ENCODE data around the gene TES.

TES gene

DNA sequence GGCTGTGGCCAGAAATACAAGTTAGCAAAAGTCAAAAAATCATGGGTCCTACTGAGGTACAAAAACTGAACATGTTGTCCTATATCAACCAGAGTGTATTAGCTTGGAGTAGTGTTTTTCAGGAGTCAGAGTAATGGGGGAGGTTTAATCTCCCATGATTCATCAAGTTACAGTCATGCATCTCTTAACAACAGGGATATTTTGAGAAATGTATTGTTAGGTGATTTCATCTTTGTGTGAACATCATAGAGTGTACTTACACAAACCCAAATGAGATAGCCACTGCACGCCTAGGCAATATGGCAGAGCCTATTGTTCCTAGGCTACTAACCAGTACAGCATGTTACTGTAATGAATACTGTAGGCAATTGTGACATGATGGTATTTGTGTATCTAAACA, 14.9 kb upstream of the TES start:
- no peak for FAIRE-seq

DNA sequence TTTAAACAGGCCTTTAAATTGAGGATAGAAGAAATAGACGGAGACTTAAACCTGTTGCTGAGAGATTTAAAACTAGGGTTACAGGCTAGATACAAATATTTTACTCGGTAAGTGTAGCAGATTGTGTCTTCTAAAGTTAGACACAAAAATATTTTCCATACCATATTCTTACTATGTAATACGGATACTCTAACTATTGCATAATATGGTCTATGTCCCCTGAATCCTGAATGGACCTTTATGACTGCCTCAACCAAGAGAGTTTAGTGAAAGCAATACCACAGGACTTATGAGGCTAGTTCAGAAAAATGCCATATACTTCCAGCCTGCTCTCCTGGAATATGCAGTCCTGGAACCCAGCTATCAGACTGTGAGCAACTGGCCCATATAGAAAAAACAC, 13.4 kb upstream of the TES start:
- FAIRE-seq = no peak

DNA sequence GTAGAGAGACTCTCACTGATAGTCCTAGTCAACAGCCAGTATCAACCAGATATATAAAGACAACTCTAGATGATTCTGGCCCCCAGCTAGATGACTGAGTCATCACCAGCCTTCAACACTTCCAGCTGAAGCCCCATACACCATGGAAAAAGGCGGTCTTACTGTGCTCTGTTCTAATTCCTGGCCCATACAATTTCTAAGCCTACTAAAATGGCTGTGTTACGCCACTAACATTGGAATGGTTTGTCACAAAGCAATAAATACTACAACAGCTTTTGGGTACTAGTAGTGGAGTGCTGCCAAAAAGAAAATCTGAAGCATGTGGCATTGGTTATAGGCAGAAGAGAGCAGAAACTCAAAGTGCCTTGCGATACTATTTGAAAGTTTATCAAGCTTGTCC, 13.0 kb upstream of the TES start:
- FAIRE-seq = no peak

DNA sequence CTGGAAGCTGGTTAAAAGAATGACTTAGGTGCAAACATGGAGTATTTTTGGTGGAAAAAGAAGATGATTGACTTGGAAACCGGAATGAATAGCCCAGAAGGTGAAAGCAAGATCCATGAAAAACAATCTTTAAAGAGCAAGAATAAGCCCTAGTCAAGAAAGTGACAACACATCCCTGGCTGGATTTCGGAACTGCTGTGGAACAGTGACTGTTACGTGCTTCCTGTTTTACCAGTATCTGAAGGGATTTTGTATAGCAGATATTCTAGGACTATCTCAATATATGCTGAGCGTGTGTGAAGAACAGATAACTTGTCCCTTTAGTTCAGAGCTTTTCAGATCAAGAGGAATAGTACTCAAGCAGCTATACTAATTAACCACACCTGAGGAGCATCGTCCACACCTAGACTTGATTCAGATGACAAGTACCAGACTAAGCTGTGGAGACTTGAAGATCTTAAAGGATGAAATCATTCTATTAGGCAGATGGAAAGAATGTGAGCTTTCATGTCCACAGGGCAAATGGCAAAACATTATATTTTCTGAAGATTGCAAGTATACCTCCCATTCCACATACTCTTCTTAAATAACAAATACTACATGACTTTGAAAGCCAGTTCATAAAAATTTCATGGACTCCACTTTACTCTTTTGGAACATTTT, 11.5 kb upstream of the TES start:
- no peak for FAIRE-seq

DNA sequence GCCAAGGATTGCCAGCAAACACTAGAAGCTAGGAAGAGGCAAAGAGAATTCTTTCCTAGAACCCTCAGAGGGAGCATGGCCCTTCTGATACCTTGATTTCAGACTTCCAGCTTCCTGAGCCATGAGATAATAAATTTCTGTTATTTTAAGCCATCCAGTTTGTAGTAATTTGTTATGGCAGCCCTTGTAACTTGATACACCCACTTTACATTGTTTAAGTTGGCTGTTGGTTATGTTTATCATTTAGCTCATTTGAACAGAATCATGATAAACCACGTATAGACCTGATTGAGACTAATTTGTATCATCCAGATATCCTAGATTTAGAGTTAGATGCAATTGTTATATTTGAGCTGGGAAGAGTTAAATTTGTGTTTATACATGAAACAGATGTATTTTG, 9.4 kb upstream of the TES start:
- no peak for FAIRE-seq

DNA sequence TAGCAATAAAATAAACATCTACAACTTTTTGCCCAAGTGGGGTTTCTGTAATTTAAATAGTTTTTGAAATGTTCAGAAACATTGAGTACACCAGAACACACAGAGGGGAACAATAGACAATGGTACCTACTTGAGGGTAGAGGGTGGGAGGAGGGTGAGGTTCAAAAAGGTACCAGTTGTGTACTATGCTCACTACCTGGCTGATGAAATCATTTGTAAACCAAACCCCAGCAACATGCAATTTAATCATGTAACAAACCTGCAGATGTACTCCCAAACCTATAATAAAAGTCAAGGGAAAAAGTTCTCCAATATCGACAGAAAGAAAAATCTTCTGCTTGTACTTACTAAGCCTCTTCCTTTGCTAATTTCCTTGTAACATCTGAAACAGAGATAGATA, 4.2 kb upstream of the TES start:
- FAIRE-seq = no peak

DNA sequence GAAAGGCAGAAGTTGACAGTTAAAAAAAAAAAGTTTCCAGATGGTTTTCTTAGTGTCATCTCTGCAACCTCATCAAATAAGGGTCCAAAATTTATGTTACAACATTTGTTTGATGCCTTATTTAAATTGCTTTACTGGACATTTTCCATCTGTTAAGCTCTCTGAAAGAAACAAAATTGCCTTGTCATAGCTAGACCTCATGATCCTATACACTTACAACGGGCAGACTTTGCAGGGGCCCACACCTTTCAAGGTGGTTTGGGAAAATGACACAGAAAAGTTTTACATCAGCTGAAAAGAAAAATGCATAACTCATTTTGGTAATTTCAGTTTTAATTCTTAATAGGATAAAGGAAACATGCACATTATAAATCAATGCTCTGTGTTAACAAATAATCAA, 1.4 kb upstream of the TES start:
- FAIRE-seq = no peak

DNA sequence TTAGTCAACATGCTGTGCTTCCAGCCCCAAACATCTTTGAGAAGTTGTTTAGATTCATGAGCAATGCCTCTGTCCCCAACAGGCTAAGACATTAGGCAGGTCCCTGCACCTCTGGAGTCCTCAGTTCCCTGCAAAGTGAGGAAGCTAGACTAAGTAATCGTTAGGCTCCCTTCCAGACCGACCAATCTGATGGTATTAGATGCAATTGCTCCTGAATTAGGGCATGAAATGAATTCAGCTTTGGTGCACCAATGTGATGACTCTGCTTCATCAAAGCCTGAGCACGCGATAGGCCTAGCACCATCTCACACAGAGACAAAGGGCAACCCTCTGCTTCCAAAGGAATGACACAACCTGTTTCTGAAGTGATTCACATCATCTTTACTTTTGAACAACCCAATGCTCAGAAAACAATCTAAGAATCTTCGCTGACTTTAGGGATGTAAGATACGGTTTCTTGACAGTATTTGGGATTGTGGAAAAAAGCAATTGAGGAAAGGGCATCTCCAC, 723 bp upstream of the TES start:
- FAIRE-seq = no peak

DNA sequence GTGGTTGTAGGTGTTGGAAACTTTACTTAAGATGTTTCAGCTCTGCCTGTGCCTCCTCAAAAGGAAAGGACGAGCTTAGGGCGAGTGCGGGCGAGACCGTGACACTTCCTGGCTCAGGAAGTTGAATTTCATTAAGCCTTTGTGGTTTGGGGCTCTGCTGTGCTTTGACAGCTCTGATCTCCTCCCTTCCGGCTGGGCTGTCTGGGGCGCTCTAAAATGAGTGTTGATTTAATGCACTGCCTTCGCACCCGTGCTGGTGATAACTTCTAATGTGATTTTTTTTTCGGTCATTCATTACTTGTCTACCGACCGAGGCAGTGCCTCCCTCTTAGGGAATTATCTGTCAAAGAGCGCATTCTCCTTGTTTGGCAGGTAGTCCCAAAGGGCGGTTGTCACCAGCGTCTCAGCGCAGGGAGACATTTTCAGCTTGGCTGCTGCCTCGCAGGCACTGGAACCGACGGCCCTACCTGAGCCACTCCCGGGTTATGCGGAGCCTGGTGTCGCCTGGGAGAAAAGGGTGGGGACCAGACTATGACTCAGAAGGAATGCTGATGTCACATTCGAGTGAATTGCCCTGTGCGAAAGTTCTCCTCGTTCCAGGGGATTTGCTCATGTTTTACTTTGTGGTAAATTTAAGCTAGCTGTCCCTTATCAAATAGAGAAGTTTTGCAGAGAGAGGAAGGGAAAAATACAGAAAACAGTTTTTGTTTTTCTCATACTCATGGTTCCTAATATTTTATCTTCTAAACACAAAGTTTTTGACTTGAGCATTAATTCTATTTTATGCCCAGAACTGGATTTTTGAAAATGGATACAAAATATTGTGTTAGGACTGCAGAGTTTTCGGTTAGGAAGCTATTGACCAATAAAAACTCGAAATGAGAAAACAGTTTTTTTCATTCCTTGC, 920 bp downstream of the TES start:
- no peak for FAIRE-seq

DNA sequence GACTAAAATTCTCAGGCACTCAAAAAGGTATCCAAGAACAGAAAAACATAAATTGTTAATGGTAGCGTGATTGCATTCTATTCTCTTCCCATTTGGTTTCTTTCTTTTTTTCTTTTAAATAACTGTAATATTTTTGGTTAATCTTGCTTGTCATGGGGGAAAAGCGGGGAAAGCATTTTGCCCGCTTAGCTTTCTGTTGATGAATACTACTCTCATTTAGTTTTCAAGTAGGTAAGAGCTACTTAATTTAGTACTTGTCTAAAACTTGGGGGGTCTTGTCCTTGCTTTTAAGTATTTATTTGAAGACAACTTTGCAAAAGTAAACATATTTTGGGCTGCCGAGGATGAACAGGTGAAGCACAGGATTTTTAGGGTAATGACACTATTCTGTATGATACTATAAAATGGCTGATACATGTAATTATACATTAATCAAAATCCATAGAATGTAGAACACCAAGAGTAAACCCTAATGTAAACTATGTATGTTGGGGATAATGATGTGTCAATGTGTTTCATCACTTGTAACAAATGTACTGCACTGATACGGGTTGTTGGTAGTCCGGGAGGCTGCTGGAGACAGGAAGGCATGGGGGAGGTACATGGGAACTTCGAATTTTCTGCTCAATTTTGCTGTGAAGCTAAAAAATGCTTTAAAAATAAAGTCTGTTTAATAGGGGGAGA, 1.7 kb downstream of the TES start:
- FAIRE-seq = no peak

DNA sequence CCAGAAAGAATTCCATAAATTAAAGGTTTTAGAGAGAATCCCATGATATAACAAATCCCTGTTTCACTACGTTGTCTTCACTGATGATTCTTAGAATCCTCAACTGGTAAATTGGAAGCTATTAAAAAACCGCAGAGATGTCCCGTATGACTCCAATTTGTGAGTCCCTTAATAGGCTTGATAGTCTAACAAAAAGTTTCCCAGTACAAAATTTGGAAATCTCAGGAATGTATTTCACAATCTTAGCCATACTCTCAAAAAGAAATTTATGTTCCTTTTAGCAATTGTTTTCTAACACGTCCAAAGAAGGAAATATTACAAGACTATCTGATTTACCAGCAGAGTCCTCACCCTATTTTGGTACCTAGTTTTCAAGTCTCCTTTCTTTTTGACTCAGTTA, 2.5 kb downstream of the TES start:
- FAIRE-seq = no peak

DNA sequence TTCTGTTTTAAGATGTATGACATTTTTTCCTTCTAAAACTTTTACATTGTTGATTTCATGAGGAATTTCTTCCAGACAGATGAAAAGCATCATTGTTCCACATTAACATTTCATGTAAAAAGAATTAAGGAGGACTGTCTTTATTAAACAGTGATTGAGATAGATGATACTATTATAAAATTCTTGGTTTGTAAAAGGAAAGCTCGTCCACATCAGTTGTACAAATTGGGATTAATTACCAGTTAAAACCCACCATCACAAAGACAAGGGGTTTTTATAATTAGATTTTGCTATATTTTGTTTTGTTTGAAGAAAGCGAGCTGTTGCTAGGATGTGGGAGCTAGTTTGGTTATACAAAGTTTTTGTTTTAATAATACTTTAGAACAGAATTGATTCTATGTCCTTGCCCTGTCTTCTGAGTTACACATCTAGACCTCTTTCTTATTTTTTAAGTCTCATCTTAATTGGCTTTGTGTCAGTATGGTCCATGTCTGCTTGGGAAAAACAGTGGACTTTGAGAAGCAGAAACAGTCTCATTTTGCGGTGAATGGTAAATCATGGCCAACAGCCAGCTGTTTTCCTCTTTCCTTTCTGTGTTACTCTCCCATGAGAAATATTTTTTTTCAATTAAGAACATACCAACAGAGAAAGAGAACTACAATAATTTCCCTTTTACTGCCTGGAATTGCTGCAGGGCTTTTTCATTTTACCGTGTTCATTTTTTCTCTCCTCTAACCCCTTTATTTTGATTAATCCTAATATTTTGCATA, 3.2 kb downstream of the TES start:
- FAIRE-seq = no peak

DNA sequence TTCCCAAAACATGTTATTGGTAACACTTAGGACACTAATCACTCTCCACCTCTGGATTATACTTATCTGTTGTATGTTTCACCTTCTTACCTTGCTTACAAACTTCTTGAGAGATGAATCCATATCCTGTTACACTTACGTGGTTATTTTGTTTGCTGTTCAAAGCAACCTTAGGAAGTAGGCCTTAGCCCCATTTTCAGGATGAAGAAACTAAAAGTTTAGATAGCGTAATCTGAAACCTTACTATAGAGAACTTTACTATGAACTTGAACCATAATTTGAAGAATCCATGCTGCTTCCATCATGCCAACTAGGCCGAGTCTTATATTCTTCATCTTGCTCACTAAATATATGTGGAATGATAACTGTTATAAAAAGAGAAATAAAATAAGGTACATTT, 4.6 kb downstream of the TES start:
- no peak for FAIRE-seq

DNA sequence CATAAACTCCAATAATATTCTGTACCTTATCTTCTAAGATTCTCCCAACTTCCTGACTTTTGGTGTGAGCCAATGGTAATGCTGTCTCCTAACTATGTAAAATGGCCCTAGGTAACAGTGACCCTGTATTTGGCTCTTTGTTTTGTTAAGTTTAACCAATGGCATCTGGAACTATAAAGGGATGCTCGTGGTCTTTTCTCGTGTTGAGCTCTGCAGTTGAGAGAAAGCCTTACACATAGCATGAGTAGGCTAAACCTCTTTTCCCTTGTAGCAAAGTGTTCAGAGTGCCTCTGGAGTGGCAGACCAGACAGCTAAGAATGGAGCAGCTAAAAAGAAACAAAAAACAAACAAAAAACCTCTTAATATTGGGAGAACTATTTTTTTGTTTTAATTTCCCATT, 5.2 kb downstream of the TES start:
- FAIRE-seq = no peak

DNA sequence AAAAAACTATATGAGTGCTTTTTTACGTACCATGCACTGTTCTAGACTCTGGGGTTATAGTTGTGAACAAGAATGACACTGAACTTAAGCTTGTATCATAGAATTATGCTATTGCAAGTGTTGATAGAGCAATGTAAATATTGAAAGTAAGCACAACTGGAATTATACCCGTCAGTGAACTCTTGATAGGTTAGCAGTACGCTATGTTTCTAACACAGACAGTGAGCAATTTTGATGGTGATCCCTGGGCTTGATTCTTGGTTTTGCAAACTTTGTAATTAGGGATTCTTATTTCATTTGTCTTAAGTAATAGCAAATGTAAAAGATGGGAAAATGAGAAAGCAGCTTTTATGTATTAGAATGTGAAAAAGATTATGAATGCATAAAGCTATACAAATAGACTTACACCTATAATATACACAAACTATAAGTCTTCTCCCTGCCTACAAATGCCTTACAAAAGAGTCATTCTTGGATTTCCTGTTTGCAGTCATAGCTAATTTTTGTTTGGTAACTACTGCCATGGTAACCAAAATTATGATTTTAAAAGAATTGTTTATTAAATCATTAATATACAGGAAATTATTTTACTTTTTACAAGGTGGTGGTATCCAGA, 6.7 kb downstream of the TES start:
- no peak for FAIRE-seq

DNA sequence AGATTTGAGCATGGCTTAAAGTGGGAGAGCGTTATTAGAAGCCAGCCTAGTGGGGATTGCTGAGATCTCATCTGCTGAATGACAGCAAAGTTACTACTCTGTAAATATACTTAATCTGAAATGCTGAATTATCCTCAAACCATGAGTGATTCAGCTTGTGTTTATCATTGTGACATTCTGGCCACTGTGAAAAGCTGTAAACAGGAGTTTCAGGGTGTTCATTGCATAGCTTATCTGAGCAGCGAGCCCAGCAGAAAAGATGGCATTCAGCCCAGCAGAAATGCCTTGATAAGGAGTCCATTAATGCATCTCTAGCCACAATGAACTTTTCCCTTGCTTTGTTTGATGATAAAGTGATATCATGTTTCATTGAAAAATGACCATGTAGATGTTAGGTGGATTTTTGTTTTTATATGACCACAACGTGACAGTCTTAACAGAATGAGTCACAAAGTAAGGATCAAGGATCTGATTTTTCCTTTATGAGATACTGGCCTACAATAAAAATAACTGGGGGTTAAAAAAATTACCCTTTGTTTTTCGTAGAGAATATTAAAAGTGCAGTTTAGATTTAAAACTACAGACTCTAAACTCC, 7.8 kb downstream of the TES start:
- no peak for FAIRE-seq

DNA sequence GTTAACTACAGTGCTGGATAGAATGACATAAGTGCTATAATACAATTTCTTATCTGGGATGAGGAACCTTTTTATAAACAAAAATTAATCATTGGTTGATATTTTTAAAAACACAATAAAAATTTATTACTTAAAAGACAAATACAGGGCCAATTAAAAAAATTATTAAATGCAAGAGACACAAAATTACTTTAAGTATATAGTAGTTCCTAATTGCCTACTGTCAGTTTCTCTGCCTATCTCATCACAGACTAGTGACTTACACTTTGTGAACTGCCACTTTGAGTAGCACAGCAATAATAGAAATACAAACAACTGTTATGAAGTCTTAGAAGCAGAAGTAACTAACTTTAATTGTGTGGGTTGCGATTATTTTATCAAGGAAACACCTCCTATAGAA, 8.4 kb downstream of the TES start:
- no peak for FAIRE-seq

DNA sequence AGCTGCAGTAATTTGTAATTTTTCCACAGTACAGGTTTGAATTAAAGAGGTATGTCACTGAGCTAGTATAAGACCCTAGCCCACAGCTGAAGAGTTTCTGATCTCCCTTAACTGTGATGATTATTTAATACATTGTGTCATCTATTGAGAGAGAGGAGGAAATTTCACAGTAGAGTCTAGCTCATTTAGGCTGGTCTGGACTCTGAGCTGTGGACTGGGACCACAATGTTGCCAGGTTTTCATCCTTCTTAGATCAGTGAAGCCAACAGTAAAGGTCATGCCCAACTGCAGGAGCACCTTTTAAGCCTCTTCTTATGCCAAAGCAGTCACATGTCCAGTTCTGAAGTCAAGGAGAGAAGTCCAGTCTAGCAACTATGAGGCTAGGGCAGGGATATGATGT, 8.9 kb downstream of the TES start:
- no peak for FAIRE-seq

DNA sequence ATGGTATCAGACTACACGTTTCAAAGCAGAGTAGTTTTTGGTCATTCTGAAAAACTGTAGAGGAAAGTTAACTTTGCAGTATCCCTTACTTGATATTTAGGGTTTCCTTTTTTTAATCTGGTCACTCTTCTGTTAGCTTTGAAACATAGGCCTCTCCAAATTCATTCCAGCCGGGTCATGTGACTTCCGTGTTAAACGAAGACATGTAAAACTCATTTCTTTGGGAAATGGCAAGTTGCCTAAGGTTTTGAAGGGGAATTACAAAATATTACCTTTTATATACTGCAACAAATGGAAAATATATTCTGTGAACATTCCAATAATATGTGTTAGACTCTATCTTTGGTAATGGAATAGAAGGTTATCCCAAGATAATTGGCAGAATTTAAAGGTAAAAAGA, 9.5 kb downstream of the TES start:
- FAIRE-seq = no peak

DNA sequence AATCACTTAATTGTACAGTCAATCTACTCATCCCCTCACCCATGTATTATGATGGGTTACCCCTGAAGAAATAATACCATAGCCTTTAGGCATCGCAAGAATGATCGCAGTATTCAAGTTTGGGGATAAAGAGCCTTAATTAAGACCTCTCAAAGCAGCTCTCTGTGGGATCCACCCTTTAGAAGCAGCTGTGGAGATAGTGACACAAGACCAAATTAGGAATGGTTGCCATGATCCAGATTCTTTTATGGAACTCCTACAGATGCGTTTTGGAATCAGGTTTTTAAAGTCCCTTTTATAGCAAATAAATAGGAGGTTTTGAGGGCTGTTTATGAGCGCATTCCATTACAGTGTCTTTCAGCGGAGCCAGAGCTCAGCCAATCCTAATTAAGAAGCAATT, 12.2 kb downstream of the TES start:
- no peak for FAIRE-seq

DNA sequence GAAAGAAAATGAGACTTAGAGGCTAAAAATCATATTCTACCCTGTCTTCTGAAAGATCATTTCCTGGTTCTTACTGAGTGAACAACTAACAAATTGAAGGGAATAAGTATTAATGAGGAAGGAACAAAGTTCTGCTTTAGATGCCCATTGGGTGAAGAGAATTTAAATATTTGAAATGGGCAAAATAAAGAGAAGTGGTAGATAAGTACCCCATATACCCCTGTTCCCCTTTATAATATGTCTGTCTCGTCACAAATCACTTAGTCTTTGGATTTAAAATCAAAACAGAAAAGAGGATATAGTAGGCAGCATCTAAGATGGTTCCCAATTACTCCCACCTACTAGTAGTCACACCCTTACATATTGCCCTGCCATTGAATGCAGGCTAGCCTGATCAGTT, 13.2 kb downstream of the TES start:
- FAIRE-seq = no peak

DNA sequence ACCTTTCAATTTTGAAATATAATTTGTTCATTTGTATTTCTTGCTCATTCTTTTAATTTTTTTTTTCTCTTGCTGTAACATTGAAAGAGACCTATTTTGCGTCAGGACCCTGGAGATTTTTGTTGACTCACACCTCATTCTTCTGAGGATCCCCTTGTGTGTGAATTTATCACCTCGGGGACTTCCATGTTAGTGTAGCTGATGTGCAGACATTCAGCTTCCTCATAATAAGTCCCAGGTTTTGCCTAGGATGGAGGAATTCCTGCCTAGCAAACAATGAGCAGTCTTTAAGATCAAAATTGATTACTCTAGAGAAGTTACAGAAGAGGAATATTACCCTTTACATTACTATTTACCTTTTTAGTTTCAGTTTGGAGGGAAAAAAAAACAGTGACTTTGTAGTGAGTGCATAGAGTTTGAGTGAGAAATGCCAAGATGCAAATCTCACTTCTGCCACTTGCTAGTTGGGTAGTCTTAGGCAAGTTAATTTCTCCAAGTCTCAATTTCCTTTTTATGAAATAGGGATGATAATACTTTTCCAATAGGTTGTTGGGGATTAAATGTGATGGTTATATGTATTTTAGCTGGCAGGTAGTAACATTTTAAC, 14.3 kb downstream of the TES start:
- no peak for FAIRE-seq

Data from colon (tissue), 2 donors.